ENCODE results near the gene PIGU.

The PIGU gene

GRCh38 chr20:34547844-34548613 is 128.9 kb downstream of the PIGU start:
- no peak for DNase-seq

GRCh38 chr20:34546751-34547181 is 130.1 kb downstream of the PIGU start:
- DNase-seq: no peak

DNA sequence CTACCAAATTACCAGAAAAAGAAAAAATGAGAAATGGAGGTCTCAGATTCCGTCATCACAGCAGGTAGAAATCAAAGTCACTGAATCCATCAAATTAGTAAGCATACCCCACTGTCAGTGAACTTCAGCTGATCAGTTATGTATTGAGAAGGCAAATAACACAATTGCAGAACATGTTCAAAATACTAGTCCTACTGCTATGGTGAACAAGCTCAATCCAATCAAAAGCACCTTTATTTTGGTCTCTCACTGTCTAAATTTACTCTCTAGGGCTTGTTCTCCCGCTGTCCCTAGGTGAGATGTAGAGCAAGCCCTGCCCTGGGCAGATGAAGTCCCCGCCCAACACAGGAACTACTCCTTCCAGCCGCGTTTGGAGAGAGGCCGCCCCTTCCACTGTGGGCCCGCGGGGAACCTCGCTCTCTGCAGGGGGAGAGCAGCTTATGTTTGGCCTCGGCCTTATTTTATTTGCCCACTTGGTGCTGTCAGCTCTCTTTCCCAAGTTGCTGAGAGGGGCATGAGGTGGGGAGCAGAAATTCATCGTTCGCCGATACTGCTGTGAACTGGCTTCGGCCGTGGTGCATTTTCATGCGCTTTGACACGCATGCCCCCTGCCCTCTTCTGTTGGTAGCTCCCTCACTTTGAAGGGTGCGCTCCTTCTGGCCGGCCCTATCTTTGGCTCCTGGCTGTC is 132.6 kb downstream of the PIGU start:
- no peak for DNase-seq

- DNase-seq: no peak
Measured at GRCh38 chr20:34543463-34544056, 133.3 kb downstream of the PIGU start.

- no peak for DNase-seq
Measured at GRCh38 chr20:34542439-34542838, 134.5 kb downstream of the PIGU start.

DNA sequence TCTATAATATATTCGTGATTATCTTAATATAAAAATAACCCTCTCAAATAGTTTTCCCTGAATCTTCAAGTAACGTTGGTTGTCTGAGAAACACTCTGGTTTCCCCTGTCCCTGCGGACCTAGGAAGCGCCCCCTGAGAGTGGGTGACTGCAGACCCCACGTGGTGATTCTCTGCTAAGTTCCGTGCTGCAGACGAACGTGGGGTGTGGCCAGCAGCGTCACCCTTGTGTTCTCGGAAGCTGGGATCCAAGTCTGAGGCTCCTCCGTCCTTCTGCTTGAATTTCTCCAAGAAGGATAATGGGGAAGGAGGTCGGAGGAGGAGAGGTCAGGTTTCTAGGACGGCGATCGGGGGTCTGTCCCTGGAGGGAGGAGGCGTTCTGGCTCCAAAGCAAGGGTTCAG is 135.0 kb downstream of the PIGU start:
- no peak for DNase-seq

- no peak for DNase-seq
Measured at GRCh38 chr20:34541264-34541901, 135.5 kb downstream of the PIGU start.

GRCh38 chr20:34540596-34541263 is 136.2 kb downstream of the PIGU start:
- no peak for DNase-seq

DNA sequence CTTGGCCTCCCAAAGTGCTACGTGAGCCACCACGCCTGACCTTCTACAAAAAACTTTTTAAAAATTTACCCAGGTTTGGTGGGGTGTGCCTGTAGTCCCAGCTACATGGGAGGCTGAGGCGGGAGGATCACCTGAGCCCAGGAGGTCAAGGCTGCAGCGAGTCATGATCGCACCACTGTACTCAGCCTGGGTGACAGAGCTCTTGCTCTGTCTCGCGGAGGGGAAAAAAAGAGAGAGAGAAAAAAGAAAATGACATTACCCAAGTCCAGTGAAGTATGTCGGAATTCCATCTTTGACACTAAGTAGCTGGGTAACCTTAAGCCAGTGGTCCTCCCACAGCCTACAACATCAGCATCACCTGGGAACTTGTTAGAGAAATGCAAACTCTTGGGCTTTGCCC is 137.1 kb downstream of the PIGU start:
- DNase-seq: no peak

GRCh38 chr20:34538671-34539123 is 138.2 kb downstream of the PIGU start:
- no peak for DNase-seq

- no peak for DNase-seq
Measured at GRCh38 chr20:34537651-34538050, 139.2 kb downstream of the PIGU start.

DNA sequence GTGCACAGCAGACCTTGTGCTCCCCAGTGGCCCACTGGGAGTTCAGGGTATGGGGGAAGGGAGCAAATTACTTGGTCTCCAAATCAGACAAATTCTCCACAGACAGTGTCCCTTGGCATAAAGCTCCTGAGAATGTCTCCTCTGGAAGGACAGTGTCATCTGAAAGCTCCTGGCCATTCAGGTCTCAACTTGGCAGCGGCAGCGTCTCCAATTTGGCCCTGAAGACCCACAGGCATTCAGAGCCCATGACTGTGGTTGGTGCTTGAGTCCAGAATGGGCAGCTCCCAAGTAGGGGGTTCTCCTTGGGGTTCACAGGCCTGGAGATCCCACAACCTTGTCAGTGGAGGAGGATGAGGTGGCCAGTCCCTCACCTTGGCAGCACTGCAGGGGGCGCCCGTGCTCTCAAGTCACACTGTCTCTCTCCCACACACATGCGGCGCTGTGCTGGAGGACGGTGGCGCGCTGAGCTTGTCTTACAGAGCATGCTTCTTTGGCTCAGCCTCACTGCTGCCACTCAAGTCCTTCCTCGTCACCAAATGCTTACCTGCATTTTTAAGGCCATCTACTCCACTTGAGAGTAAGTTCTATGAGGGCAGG is 140.0 kb downstream of the PIGU start:
- DNase-seq: no peak

DNA sequence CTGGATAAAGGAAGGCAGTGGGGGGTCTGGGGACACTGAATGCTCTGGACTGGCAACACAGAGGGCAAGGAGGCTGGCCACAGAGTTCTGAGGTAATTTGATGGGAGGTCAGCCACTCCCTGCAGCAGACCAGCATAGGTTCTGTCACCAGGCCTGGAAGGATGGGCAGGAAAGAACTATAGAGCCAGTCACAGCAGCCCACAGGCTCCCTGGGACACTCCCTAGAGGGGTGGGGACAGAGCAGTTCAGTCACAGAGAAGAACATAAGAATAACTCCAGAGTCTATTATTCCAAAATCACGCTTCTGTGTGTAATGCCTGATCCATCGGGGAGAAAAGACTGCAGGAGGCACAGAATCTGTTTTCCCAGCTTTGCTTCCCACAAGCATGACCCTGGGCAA is 141.0 kb downstream of the PIGU start:
- no peak for DNase-seq

DNA sequence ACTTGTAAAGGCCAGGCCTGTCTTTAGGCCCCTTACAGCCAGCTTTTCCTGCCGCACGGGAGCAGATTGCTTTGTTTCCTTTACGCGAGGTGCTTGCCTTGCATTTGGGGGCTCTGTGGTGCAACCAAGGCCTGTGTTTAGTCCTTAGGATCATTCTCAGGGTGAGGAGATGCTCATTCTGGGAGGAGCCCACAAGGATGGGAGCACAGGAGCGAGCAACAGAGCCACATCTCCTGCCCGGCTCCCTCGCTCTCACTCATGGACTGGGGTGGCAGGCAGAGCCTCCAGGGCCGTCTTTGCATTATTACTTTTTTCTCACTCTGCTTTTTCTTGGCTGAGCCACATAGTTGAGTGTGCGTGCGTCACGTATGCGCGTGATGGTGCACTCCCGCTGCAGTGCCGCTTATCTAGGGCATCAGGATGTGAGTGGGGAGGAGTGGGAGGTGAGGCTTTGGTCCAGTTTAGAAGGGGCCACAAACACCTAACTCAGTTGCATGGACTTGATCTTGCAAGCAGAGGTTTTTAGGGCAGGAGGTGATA is 141.5 kb downstream of the PIGU start:
- DNase-seq: no peak

GRCh38 chr20:34534391-34535165 is 142.3 kb downstream of the PIGU start:
- no peak for DNase-seq

DNA sequence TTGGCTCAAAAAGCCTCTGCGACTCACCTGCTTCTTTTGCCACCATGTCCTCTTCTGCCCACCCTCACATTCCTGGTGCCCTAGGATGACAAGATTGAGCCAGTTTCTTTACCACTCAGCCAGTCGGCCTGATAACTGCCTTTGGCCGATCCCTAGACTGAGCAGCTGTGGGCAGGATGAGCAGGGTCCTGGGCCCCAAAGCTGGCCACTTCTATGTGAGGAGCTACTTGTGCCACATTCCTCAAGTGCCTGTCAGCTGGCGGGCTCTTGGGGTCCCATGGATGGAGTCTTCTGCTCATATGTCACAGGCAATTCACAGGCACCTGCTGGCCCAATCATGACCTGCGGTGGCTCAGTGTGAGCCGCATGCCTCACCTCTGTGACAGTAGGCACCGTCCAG is 144.1 kb downstream of the PIGU start:
- DNase-seq: no peak

DNA sequence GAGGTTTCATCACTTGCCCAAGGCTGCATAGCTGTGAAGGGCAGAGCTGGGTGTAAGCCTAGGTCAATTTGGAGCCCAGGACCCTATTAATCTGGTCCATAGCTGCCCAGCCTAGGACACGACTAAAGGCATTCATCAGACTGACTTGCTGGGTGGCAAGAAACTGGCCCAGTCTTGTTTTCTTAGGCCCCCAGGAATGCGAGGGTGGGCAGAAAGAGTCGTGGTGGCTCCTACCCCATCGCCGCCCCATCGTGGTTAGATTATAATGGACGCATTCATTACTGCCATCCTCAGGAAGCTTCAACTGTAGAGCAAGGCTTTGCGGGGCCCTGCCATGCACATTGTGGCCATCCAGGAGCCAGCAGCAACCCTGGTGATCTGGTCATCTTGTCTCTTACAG is 144.6 kb downstream of the PIGU start:
- DNase-seq: no peak

DNA sequence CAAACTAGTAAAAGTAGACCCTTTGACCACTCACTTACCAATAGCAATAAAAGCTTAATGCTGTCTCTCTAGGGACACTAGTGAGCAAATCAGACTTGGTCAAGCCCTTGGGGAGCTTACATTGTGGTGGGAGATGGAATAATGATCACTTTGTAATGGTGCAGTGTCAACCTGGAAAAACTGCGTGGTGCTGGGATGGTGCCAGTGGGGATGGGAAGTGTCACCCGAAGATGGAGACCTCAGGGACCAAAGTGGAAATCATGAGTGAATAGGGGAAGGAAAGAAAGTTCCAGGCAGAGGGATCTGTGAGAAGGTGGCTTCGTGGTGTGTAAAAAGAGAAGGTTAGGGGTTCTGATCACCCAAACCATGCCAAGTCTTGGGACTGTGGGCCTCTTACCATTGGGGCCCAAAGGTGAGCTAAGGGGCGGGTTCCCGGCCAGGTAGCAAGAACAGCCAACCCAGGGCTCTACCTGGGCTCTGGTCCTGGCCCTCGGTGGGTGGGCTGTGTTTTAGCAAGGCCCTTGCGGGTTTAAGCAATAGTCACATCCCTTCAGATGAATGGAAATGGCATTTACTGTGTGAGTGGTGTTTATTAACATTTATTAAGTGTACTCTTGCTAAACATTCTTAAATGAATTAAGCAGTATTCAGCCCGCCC is 145.2 kb downstream of the PIGU start:
- no peak for DNase-seq

DNA sequence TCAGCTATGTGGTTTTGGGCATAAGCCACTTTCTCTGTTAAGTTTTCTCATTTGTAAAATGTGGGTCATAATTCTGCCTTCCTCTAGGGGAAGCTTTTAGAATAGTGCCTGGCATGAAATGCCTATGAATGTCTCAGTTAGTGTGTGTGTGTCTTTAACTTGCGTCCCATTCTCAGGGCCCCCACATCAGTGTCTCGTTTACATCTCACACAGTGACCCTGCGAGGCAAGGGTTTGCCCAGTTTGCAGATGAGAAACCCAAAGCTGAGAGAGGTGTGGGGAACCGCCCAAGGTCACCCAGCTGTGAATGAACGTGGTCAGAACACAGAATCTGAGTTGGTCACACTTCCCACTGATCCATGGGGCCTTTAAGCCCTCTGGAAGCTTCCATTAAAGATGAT is 146.6 kb downstream of the PIGU start:
- no peak for DNase-seq

DNA sequence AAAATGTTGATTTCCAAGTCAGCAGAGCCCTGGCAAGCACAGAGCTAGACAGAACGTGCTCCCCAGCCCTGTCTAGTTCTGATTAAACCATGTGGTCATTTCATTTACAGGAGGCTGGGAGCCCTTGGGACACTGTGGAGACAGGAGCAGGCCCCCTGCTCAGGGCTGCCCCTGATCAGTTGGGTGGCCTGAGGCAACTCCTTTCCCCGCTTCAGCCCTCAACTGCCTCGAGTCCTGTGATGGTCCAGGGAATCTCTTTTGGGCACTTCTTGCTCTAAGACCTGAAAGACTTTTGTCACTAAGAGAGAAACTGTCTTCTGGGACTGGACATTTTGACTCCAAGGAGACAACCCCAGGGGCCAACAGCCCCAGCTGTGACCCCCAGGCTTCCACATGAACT is 147.2 kb downstream of the PIGU start:
- no peak for DNase-seq

DNA sequence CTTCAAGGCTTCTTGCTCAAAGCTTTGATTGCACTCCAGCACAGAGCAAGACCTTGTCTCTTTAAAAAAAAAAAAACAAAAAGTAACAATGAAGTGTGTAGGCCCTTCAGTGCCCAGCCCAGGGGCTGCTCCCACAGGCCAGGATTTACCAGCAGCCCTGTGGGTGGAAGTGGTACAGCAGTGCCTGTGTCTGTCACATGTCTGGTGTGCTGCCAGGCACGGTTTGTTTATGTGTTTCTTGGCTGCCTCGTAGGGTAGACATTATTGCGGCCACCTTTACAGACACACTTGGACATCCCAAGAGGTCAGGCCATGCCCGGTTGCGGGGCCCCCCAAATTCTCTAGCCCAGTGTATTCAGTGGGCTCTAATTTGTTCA is 148.0 kb downstream of the PIGU start:
- DNase-seq: no peak
